PC-3 (cell line): ENCODE data around the gene NFE2L1.

Experiments
- EZH2phosphoT487 ChIP-seq: fragments of 300-600 bp; sonication (generic); IDR thresholded peaks from 2 replicates; pipeline ENCODE4 v1.6.1; 2018; ENCODE audit warnings: mild to moderate bottlenecking, antibody characterized with exemption, low read length, borderline replicate concordance
- TF ChIP-seq, protein P1 (sequence below): fragments of 300-600 bp; sonication (generic); conservative IDR thresholded peaks from 2 replicates; pipeline ENCODE4 v1.5.1; 2017; ENCODE audit warnings: antibody characterized with exemption, low read depth, mild to moderate bottlenecking, low read length

DNA sequence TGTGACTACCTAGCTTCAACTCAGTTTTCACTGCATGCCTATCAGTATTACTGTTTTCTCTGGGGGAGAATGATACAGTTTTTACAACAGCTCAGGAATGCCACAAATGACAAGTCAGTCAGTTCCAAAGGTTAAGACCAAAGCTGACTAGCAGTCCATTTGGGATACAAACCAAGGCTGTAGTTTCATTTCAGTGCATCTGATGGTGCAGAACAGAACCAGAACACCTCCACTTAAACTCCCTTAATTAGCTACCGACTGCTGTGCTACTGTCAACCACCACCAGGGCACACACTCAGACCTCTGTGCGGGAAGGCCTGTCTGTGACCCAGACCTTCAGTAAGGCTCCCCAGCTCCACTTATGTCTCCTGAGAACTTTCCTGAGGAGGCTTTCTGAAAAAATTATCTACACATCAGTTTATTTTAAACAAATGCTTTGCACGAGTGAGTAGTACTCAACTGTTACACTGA, 20.4 kb downstream of the NFE2L1 start:
- TF ChIP-seq, protein P1, sequence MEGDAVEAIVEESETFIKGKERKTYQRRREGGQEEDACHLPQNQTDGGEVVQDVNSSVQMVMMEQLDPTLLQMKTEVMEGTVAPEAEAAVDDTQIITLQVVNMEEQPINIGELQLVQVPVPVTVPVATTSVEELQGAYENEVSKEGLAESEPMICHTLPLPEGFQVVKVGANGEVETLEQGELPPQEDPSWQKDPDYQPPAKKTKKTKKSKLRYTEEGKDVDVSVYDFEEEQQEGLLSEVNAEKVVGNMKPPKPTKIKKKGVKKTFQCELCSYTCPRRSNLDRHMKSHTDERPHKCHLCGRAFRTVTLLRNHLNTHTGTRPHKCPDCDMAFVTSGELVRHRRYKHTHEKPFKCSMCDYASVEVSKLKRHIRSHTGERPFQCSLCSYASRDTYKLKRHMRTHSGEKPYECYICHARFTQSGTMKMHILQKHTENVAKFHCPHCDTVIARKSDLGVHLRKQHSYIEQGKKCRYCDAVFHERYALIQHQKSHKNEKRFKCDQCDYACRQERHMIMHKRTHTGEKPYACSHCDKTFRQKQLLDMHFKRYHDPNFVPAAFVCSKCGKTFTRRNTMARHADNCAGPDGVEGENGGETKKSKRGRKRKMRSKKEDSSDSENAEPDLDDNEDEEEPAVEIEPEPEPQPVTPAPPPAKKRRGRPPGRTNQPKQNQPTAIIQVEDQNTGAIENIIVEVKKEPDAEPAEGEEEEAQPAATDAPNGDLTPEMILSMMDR: peak; percentile 62
- TF ChIP-seq EZH2phosphoT487: no peak
